SJCRH30 (cell line): ENCODE data around the gene CASQ2. TPM values are rescaled to one million over a fixed set of nuclear protein-coding genes. Genes with fewer than 3 reads are reported as not detected.

Source experiments
- DNase-seq, 2 experiments: peaks; one replicate each; pipeline ENCODE4 v3.0.0-alpha.2; 2015 to 2020
- H3K27ac ChIP-seq: fragments of 250-450 bp; sonication (Bioruptor Pico); 2 replicates; pipeline ENCODE4 v1.5.1; 2020; ENCODE audit warnings: mild to moderate bottlenecking, moderate library complexity
- H3K27me3 ChIP-seq: fragments of 250-450 bp; sonication (Bioruptor Pico); 2 replicates; pipeline ENCODE4 v1.5.1; 2020; ENCODE audit warnings: mild to moderate bottlenecking, moderate library complexity
- H3K36me3 ChIP-seq: fragments of 250-450 bp; sonication (Bioruptor Pico); 2 replicates; pipeline ENCODE4 v1.5.1; 2020; ENCODE audit warnings: mild to moderate bottlenecking, moderate library complexity
- H3K4me1 ChIP-seq: fragments of 250-450 bp; sonication (Bioruptor Pico); 2 replicates; pipeline ENCODE4 v1.5.1; 2020; ENCODE audit warnings: mild to moderate bottlenecking, moderate library complexity
- H3K4me3 ChIP-seq: fragments of 250-450 bp; sonication (Bioruptor Pico); 2 replicates; pipeline ENCODE4 v1.5.1; 2020; ENCODE audit warnings: mild to moderate bottlenecking, moderate library complexity
- H3K9me3 ChIP-seq: fragments of 250-450 bp; sonication (Bioruptor Pico); replicated peaks from 2 replicates; pipeline ENCODE4 v1.5.1; 2020; ENCODE audit warnings: mild to moderate bottlenecking, moderate library complexity
- total RNA-seq: library from RNA; depleted of rRNA; stranded (reverse); fragments of >200 nt; shearing (Covaris generic); gene quantifications from 2 replicates; pipeline ENCODE4 v1.2.3, GENCODE V29; 2014

The CASQ2 gene
- total RNA-seq, 1 experiment from 2014 or later = 0.49 TPM

DNA sequence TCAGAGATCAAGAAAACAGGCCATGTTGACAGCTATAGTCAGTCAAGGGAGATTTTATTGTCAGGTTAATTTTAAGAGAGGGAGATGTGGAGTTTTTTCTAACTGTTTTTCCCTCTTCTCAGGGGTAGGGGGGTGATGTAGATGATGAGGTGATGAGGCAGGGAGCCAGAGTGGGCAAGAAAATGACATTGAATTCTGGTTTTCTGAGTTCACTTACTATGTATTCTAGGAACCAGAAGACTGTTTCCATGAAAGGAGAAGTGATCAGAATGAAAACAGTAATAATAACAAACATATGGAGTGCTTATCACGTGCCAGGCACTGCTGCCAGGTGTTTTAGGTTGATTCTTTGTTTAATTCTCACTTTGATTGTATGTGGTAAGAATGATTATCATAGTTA, 40.2 kb downstream of the CASQ2 start:
- Histone ChIP-seq H3K27ac (peak overlapping the region; percentile 84), H3K27me3 (no peaks in the 10 kb centered on the region), H3K4me3 (0 out of 2 replicates have a peak overlapping the region, but pooled peaks have one; percentile 2), H3K4me1 (peaks cover 24% of the 10 kb centered on the region), H3K36me3 (no peaks in the 10 kb centered on the region), H3K9me3 (no peaks in the 10 kb centered on the region)
- DNase-seq = peak in 1 of 2 experiments; percentile 33

DNA sequence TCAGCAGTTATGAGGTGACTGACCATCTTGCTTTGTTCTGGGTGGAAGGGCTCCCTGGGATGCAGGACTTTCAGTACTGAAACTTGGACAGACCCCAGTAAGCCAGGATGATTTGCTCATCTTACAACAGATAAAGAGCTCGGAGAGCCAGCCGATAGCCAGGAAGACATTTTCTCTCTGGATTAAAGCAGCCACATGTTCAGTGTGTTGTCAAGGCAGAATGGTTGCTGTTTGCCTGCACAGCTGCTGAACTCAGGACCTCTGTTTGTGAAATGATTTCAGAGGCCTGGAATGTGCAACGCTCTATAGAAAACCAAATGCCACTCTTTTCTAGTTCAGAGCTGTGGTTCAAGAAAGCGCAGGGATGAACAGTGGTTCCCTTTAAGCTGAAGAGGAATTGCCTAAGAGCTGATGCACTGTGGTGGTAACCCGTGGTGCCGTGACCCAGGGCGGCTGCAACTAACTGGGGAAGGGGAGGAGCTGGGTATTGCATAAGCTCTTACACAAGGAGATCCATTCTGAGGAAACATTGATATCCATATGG, 40.7 kb downstream of the CASQ2 start:
- Histone ChIP-seq H3K27ac (peak overlapping the region; percentile 84), H3K4me3 (0 out of 2 replicates have a peak overlapping the region, but pooled peaks have one; percentile 2), H3K27me3 (no peaks in the 10 kb centered on the region), H3K9me3 (no peaks in the 10 kb centered on the region), H3K4me1 (peaks cover 24% of the 10 kb centered on the region), H3K36me3 (no peaks in the 10 kb centered on the region)
- peak; percentile 81 to 91 for DNase-seq

- Histone ChIP-seq H3K36me3 (no peaks in the 10 kb centered on the region), H3K27me3 (no peaks in the 10 kb centered on the region), H3K4me3 (no peak overlapping the region), H3K27ac (no peak overlapping the region), H3K4me1 (peaks cover 30% of the 10 kb centered on the region), H3K9me3 (no peaks in the 10 kb centered on the region)
- DNase-seq = no peak
Observed at GRCh38 chr1:115726570-115726969, 41.9 kb downstream of the CASQ2 start.

- H3K9me3 ChIP-seq = no peaks in the 10 kb centered on the region
- H3K4me3 ChIP-seq = no peak overlapping the region
- no peaks in the 10 kb centered on the region for H3K36me3 ChIP-seq
- H3K4me1 ChIP-seq = peaks cover 30% of the 10 kb centered on the region
- no peak for DNase-seq
- H3K27ac ChIP-seq = no peak overlapping the region
- H3K27me3 ChIP-seq = no peaks in the 10 kb centered on the region
Observed at GRCh38 chr1:115726161-115726560, 42.4 kb downstream of the CASQ2 start.

DNA sequence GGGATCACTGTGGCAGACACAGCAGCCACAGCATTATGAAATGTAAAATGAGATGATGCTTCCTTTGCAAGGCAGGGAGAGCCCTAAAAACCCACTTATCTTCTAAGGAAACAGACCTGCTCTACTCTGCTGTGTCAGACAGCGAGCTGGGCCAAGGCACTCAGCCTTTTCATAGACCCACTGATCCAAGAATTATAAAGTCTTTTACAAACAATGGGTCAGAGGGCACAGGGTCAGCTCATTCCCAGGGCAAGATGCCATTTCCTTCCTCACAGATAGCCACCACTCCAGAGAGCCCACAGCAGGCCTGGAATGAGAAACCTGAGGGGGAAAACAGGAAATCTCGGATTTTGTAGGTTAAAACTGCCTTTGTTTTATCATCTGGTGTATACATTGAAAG, 42.9 kb downstream of the CASQ2 start:
- H3K9me3 ChIP-seq = no peaks in the 10 kb centered on the region
- H3K4me3 ChIP-seq = no peak overlapping the region
- no peak overlapping the region for H3K27ac ChIP-seq
- no peaks in the 10 kb centered on the region for H3K36me3 ChIP-seq
- peaks cover 30% of the 10 kb centered on the region for H3K4me1 ChIP-seq
- DNase-seq = no peak
- no peaks in the 10 kb centered on the region for H3K27me3 ChIP-seq

- Histone ChIP-seq H3K27ac (no peak overlapping the region), H3K36me3 (no peaks in the 10 kb centered on the region), H3K27me3 (no peaks in the 10 kb centered on the region), H3K4me1 (peaks cover 30% of the 10 kb centered on the region), H3K4me3 (no peak overlapping the region), H3K9me3 (no peaks in the 10 kb centered on the region)
- DNase-seq = no peak
Observed at GRCh38 chr1:115723756-115724155, 44.8 kb downstream of the CASQ2 start.

GRCh38 chr1:115722221-115722620, 46.3 kb downstream of the CASQ2 start:
- DNase-seq = no peak
- Histone ChIP-seq H3K27me3 (no peaks in the 10 kb centered on the region), H3K4me1 (peaks cover 23% of the 10 kb centered on the region), H3K27ac (no peak overlapping the region), H3K4me3 (no peak overlapping the region), H3K9me3 (no peaks in the 10 kb centered on the region), H3K36me3 (no peaks in the 10 kb centered on the region)

DNA sequence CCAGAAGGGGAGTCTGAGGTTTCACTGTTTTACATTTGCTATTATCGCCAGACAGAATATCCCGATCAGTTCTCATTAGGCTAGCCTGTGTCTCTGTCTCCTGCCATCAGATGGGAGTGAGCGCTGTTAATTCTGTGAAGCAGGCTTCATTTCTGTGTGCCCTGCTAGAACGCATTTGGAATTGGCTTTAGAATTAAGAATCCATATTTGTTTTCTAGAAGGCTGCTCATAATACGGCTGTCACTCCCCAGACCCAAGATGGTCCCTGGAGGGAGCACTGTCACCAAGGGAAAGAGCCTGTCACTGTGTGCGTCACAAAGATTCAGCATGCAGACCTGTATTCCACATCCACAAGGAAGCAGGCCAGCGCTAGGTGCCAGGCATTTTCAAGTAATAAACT, 49.2 kb downstream of the CASQ2 start:
- Histone ChIP-seq H3K9me3 (no peaks in the 10 kb centered on the region), H3K36me3 (no peaks in the 10 kb centered on the region), H3K4me1 (peaks cover 13% of the 10 kb centered on the region), H3K4me3 (no peak overlapping the region), H3K27me3 (no peaks in the 10 kb centered on the region), H3K27ac (no peak overlapping the region)
- no peak for DNase-seq

- DNase-seq = peak in 1 of 2 experiments; percentile 31
- Histone ChIP-seq H3K36me3 (no peaks in the 10 kb centered on the region), H3K27me3 (no peaks in the 10 kb centered on the region), H3K9me3 (no peaks in the 10 kb centered on the region), H3K4me1 (peaks cover 13% of the 10 kb centered on the region), H3K4me3 (no peak overlapping the region), H3K27ac (no peak overlapping the region)
Observed at GRCh38 chr1:115718011-115718754, 50.3 kb downstream of the CASQ2 start.

DNA sequence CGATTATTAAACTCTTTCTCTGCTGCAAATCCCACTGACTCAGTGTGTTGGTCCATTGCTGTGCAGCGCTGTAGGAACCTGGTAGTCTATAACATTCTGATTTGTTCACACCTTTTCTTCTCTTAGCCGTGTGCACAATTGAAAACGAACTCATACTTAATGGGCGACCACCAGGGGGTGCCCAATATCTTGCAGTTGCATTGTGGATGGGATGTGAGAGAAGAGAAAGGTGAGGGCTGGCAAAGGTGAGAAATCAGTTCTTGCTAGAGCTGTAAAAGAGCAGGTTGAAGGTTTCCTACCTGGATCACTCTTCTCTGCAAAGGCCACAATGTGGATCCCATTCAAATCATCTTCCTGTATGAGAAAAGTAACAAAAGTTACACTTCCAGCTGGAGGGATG, 51.0 kb downstream of the CASQ2 start:
- Histone ChIP-seq H3K4me3 (no peak overlapping the region), H3K36me3 (no peaks in the 10 kb centered on the region), H3K27ac (no peak overlapping the region), H3K9me3 (no peaks in the 10 kb centered on the region), H3K4me1 (peaks cover 13% of the 10 kb centered on the region), H3K27me3 (no peaks in the 10 kb centered on the region)
- peak; percentile 60 to 76 for DNase-seq

- Histone ChIP-seq H3K27ac (no peak overlapping the region), H3K36me3 (no peaks in the 10 kb centered on the region), H3K4me3 (no peak overlapping the region), H3K27me3 (no peaks in the 10 kb centered on the region), H3K9me3 (no peaks in the 10 kb centered on the region), H3K4me1 (peaks cover 16% of the 10 kb centered on the region)
- no peak for DNase-seq
Observed at GRCh38 chr1:115714572-115715141, 53.9 kb downstream of the CASQ2 start.

DNA sequence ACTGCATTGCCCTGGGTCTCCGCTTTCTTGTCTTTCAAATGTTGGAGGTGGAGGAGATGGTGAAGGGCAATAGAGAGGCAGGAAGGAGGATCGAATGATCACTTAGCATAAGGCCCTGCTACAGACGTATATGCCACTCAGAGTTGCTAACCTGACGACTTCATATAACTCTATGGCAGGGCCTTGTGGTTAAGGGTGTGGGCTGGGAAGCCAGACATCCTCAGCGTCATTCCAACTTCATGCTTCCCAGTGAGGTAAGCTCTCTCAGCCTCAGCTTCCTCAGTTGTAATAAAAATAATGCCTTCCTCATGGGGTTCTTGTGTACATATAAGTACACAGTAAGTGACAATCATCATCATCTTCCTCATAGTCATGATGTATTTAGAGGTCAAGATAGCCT, 54.6 kb downstream of the CASQ2 start:
- no peak overlapping the region for H3K27ac ChIP-seq
- H3K9me3 ChIP-seq = no peaks in the 10 kb centered on the region
- H3K36me3 ChIP-seq = no peaks in the 10 kb centered on the region
- peaks cover 16% of the 10 kb centered on the region for H3K4me1 ChIP-seq
- H3K4me3 ChIP-seq = no peak overlapping the region
- no peak for DNase-seq
- no peaks in the 10 kb centered on the region for H3K27me3 ChIP-seq

DNA sequence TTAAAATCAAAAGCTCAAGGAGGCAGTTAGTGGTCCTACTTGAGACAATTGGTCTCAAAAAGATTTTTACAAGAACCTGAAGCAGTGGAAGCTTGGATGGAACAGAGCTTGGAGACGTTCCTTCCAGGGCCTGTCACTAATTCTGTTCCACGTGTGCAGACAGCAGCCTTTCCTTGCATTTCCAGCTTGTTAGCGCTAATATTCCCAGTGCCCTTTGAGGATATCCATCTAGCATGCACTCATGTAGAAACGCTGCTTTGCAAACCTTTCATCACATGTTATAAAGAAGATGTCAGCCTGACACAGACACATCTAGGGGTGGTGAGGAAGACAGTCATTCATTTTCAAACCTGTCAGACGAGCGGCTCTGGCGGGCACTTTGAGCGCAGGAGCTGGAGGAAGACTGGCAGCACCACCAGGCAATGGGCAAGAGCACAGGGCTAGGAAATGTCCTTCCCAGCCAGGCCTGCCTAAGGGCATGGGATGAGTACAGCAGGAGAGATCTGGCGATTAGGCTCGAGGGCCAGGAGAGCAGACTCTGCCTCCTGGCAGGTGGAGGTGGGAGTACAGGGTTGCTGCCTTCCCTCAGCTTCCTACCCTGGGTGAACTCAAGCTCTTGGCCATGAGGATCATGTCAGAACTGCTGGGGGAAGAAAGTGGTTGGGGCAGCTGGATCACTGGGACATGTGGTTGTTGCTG, 55.5 kb downstream of the CASQ2 start:
- no peaks in the 10 kb centered on the region for H3K36me3 ChIP-seq
- no peak for DNase-seq
- H3K4me1 ChIP-seq = peaks cover 14% of the 10 kb centered on the region
- H3K4me3 ChIP-seq = no peak overlapping the region
- H3K9me3 ChIP-seq = no peaks in the 10 kb centered on the region
- no peak overlapping the region for H3K27ac ChIP-seq
- H3K27me3 ChIP-seq = no peaks in the 10 kb centered on the region

DNA sequence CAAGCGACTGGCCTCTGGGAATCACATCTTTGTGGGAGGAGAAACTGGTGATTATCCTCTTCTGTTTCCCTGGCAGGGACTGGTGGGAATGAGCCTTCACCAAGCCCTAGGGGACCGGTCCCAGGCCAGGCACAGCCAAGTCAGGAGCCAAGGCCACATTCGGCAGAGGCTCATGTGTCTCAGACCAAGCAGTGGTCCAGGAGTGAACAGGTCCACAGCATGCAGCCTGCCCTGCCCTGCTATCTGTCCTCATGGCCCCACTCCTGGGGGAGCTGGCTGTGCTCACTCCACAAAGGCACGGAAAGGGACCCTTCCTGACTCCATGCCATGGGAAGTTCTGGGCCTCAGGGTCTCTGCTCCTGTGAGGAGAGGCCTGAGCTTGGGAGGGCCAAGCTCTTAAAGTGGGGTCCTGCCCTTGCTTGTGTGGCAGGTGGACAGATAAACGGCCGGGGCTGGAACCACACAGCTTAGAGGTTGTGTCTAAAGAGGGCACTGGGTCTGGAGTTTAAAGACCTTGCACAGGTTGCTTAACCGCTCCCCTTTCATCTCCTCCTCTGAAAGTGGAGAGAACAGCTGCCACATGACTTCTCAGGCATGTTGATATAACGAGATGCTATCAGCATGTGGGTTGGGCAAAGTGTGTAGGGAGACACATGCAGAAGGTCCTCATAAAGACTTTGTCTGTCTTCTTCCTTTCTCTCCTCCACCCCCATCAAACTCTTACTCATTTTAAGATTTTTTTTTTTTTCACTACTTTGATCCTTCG, 57.5 kb downstream of the CASQ2 start:
- Histone ChIP-seq H3K36me3 (no peaks in the 10 kb centered on the region), H3K4me1 (peaks cover 10% of the 10 kb centered on the region), H3K9me3 (no peaks in the 10 kb centered on the region), H3K27me3 (no peaks in the 10 kb centered on the region), H3K27ac (no peak overlapping the region), H3K4me3 (no peak overlapping the region)
- peak; percentile 63 to 71 for DNase-seq
